ENCODE results near the gene PTPN6. TPM values are rescaled to one million over a fixed set of nuclear protein-coding genes. Genes with fewer than 3 reads are reported as not detected.

Gene PTPN6
- total and polyA plus RNA-seq, 2 of the 13 experiments (the other 11 are each of a cell fraction or from before 2014, with no cell fraction given) = 10.5 to 10.6 TPM

- TF ChIP-seq ISL2 (CRISPR knock-in tag; IDR thresholded peaks at IDR 0.05) (no peak), ATF5 (CRISPR knock-in tag; IDR thresholded peaks at IDR 0.05; ENCODE audit: low read depth) (0 out of 2 replicates have a peak, but pooled peaks have one; percentile 48), ZBTB40 (IDR thresholded peaks at IDR 0.05) (no peak), ZBTB40 (CRISPR knock-in tag; IDR thresholded peaks at IDR 0.05) (peak; percentile 91; the same call in 1 of the 2 replicates), ZNF615 (CRISPR knock-in tag; IDR thresholded peaks at IDR 0.05; ENCODE audit: borderline replicate concordance) (no peak), RFXANK (CRISPR knock-in tag; IDR thresholded peaks at IDR 0.05) (peak; percentile 88), TFAP4 (IDR thresholded peaks at IDR 0.05; ENCODE audit: borderline replicate concordance, low read depth) (peak; percentile 10; the same call in 1 of the 2 replicates), CBFB (CRISPR knock-in tag; IDR thresholded peaks at IDR 0.05) (peak; percentile 90), TFDP2 (CRISPR knock-in tag; IDR thresholded peaks at IDR 0.05) (peak; percentile 94), HNRNPH1 (optimal IDR thresholded peaks at IDR 0.05; ENCODE audit: low read depth, low read length) (no peak), ZNF713 (CRISPR knock-in tag; IDR thresholded peaks at IDR 0.05) (no peak), ZSCAN9 (CRISPR knock-in tag; IDR thresholded peaks at IDR 0.05; ENCODE audit: borderline replicate concordance) (no peak), KDM5B (CRISPR knock-in tag; IDR thresholded peaks at IDR 0.05; ENCODE audit: borderline replicate concordance) (peak; percentile 71; the same call in 1 of the 2 replicates), FOXC1 (CRISPR knock-in tag; IDR thresholded peaks at IDR 0.05; ENCODE audit: borderline replicate concordance) (peak; percentile 87), SP2 (CRISPR knock-in tag; IDR thresholded peaks at IDR 0.05) (peak; percentile 62; the same call in 1 of the 2 replicates), AHR (CRISPR knock-in tag; IDR thresholded peaks at IDR 0.05) (peak; percentile 76), SP4 (CRISPR knock-in tag; IDR thresholded peaks at IDR 0.05) (peak; percentile 83), NCOA1 (CRISPR knock-in tag; IDR thresholded peaks at IDR 0.05) (no peak)
Observed at GRCh38 chr12:6937481-6938352, 13.4 kb upstream of the PTPN6 start (continued).
